Left lung (tissue), 10 donors: Measurements from ENCODE around the gene MSTO1. TPM values are rescaled to one million over a fixed set of nuclear protein-coding genes. Genes with fewer than 3 reads are reported as not detected.
A peak's percentile ranks its signal among the peaks of the same experiment; 100 is the strongest.
"Not testable (repeated sequence)": the region's sequence is repeated elsewhere in the genome, so short reads cannot be mapped to it uniquely, and the experiment has no call there.

Source experiments
- ATAC-seq: fragments of 200-7000 bp; cut with Tn5 transposase; one replicate; pipeline ENCODE4 v1.9.1; 2020; ENCODE audit warnings: moderate library complexity
- DNase-seq, 4 donors: peaks; one replicate each; pipeline ENCODE4 v3.0.0-alpha.2; 2013 to 2020
- H3K27ac ChIP-seq, 2 donors: fragments of 200-600 bp; sonication (generic) in 1 of 2; one replicate each; pipeline versions ENCODE4 v1.5.0 to v1.8.0; 2020 to 2021
- H3K27me3 ChIP-seq, 2 donors: fragments of 200-600 bp; sonication (generic) in 1 of 2; one replicate each; pipeline versions ENCODE4 v1.5.0 to v1.8.0; 2020 to 2021
- H3K36me3 ChIP-seq, 2 donors: fragments of 200-600 bp; sonication (generic) in 1 of 2; one replicate each; pipeline versions ENCODE4 v1.5.0 to v1.8.0; 2020 to 2021
- H3K4me1 ChIP-seq, 2 donors: fragments of 200-600 bp; one replicate each; pipeline ENCODE4 v1.8.0; 2021
- H3K4me3 ChIP-seq, 2 donors: fragments of 200-600 bp; sonication (generic) in 1 of 2; one replicate each; pipeline versions ENCODE4 v1.5.0 to v1.8.0; 2020 to 2021; ENCODE audit warnings: mild to moderate bottlenecking in 1 of 2
- H3K9me3 ChIP-seq, 2 donors: fragments of 200-600 bp; sonication (generic) in 1 of 2; one replicate each; pipeline versions ENCODE4 v1.5.0 to v1.8.0; 2020 to 2021
- intact Hi-C, 2 donors: fragments of 100-400 bp; cut with DNase I; formaldehyde crosslinking; loops; one replicate each; pipeline versions ENCODE4 v1.11.2 to v1.14.2; 2022
- polyA plus RNA-seq, 6 donors: library from polyadenylated mRNA; unstranded; fragments of 120-200 nt; gene quantifications; one replicate each; pipeline ENCODE4 v1.2.1, GENCODE V29; 2013; ENCODE audit not compliant: insufficient read length in 6 of 6
- total RNA-seq, 2 donors: library from RNA; stranded (reverse); fragmentation: NEBNext Ultra II Directional; extraction: Animal tissue kit (Norgen Biotek cat#: 25700); gene quantifications; one replicate each; pipeline ENCODE4 v1.2.1, GENCODE V29; 2021
- TF ChIP-seq, protein P1 (sequence below), 2 donors: fragments of 200-600 bp; sonication (generic) in 1 of 2; IDR thresholded peaks; one replicate each; pipeline versions ENCODE4 v1.5.0 to v1.8.0; 2021; ENCODE audit warnings: antibody characterized with exemption in 2 of 2
- donor health status: DM: no; HTN: yes; CAD: no.
- donor health status: DM: no; HTN: no; CAD: no.

The MSTO1 gene
- total and polyA plus RNA-seq, 8 donors, result 27.2 to 86.6 (median 67.8) TPM

DNA sequence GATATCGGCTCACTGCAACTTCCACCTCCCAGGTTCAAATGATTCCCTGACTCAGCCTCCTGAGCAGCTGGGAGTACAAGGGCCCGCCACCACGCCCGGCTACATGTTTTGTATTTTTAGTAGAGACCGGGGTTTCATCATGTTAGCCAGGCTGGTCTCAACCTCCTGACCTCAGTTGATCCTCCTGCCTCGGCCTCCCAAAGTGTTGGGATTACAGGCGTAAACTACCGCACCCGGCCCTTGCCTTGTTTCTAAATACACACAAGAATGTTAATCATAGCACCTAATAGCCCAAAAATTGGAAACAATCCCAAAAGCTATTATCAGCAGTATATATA, 1.2 kb upstream of the MSTO1 start:
- no peak for DNase-seq
- Histone ChIP-seq H3K9me3 (no peaks in the 10 kb centered on the region), H3K27me3 (no peaks in the 10 kb centered on the region), H3K4me3 (no peak overlapping the region), H3K4me1 (peaks cover 0 to 3% of the 10 kb centered on the region in 2 donors), H3K27ac (no peak overlapping the region), H3K36me3 (peaks cover 0 to 15% of the 10 kb centered on the region in 2 donors)
- no peak for ATAC-seq
- TF ChIP-seq, protein P1, sequence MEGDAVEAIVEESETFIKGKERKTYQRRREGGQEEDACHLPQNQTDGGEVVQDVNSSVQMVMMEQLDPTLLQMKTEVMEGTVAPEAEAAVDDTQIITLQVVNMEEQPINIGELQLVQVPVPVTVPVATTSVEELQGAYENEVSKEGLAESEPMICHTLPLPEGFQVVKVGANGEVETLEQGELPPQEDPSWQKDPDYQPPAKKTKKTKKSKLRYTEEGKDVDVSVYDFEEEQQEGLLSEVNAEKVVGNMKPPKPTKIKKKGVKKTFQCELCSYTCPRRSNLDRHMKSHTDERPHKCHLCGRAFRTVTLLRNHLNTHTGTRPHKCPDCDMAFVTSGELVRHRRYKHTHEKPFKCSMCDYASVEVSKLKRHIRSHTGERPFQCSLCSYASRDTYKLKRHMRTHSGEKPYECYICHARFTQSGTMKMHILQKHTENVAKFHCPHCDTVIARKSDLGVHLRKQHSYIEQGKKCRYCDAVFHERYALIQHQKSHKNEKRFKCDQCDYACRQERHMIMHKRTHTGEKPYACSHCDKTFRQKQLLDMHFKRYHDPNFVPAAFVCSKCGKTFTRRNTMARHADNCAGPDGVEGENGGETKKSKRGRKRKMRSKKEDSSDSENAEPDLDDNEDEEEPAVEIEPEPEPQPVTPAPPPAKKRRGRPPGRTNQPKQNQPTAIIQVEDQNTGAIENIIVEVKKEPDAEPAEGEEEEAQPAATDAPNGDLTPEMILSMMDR (IDR thresholded peaks at IDR 0.05), result no peak
- intact Hi-C loops, result no loop called here

- H3K27me3 ChIP-seq, H3K4me1 ChIP-seq, DNase-seq, H3K27ac ChIP-seq, H3K9me3 ChIP-seq, intact Hi-C loops: not testable (repeated sequence)
- Histone ChIP-seq H3K36me3 (peaks cover 0 to 22% of the 10 kb centered on the region in 2 donors), H3K4me3 (peak overlapping the region in 1 of 2 donors; percentile 63)
- ATAC-seq, result peak; percentile 20
These were observed 234 bp downstream of the MSTO1 start for GRCh38 chr1:155610257-155610647.

DNA sequence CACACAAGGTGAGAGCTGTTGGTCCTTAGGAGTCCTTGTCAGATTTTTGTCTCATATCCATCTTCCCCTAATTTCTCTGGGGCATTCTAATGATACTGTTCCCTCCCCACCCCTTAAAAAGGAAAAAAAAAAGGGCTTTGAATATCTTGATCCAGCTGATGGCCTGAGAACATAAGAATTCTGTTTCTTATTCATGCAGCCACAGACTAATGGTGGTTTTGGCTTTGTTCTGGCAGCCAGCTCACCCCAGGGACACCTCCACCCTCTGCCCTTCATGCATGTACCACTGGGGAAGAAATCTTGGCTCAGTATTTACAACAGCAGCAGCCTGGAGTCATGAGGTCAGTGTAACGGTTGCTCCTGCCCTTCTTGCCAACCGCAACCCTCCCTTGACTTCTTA, 3.2 kb downstream of the MSTO1 start:
- H3K27me3 ChIP-seq, H3K4me1 ChIP-seq, H3K27ac ChIP-seq, ATAC-seq, intact Hi-C loops, H3K9me3 ChIP-seq, H3K4me3 ChIP-seq, DNase-seq: not testable (repeated sequence)
- peaks cover 0 to 22% of the 10 kb centered on the region in 2 donors for H3K36me3 ChIP-seq

DNA sequence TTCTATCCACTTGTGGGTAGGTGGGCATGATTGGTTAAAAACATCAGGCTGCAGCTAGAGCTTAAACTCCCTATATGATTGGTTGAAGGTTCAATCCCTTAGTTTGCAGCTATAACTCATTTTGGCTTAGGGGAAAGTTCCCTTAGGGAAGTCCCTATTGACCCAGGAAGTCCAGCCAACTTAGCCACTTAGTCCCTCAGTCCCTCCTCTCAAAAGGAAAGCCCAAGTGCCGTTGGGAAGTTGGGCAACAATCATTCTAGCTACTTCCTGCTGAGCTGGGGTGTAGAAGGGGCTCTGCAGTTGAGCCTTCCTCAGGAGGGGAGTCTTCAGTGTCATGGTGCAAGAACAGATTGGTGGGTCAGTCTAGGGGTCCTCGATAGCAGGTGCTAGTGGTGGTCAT, 12.2 kb downstream of the MSTO1 start:
- Histone ChIP-seq H3K4me3 (no peak overlapping the region), H3K27ac (no peak overlapping the region), H3K4me1 (no peaks in the 10 kb centered on the region), H3K9me3 (no peaks in the 10 kb centered on the region), H3K36me3 (no peaks in the 10 kb centered on the region), H3K27me3 (no peaks in the 10 kb centered on the region)
- TF ChIP-seq, protein P1 (IDR thresholded peaks at IDR 0.05), result no peak
- DNase-seq (no peak), ATAC-seq (no peak)
- intact Hi-C loops, result no loop called here

GRCh38 chr1:155623357-155623756, 13.3 kb downstream of the MSTO1 start:
- Histone ChIP-seq H3K27me3 (no peaks in the 10 kb centered on the region), H3K4me3 (no peak overlapping the region), H3K9me3 (no peaks in the 10 kb centered on the region), H3K27ac (no peak overlapping the region), H3K36me3 (no peaks in the 10 kb centered on the region), H3K4me1 (no peaks in the 10 kb centered on the region)
- DNase-seq (no peak), ATAC-seq (no peak)
- intact Hi-C loops, result no loop called here
- TF ChIP-seq, protein P1 (IDR thresholded peaks at IDR 0.05), result no peak

DNA sequence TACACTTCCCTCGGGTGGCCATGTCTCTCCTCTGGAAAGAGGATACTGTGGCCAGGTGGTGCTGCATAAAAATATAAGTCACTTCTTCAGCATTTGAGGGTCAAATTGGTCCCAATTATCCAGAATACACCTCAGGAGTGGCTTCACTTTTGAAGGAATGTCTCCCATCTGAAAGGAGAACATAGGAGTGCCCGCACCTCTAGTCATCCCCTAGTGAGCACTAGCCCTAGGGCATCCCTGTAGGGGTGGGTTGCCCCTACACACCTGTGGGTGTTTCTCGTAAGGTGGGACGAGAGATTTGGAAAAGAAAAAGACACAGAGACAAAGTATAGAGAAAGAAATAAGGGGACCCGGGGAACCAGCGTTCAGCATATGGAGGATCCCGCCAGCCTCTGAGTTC, 16.4 kb downstream of the MSTO1 start:
- H3K4me3 ChIP-seq, H3K27ac ChIP-seq, H3K27me3 ChIP-seq, H3K36me3 ChIP-seq, H3K9me3 ChIP-seq, intact Hi-C loops, DNase-seq, H3K4me1 ChIP-seq, ATAC-seq: not testable (repeated sequence)

- Histone ChIP-seq H3K36me3 (no peaks in the 10 kb centered on the region), H3K27ac (peak overlapping the region in 1 of 2 donors; percentile 23), H3K9me3 (peaks cover 0 to 1% of the 10 kb centered on the region in 2 donors), H3K4me1 (peaks cover 0 to 23% of the 10 kb centered on the region in 2 donors), H3K27me3 (no peaks in the 10 kb centered on the region), H3K4me3 (peak overlapping the region; percentile 1 to 50)
- TF ChIP-seq, protein P1 (IDR thresholded peaks at IDR 0.05), result no peak
- DNase-seq, result no peak
- ATAC-seq, result no peak
- intact Hi-C loops, result no loop called here
These were observed 26.6 kb downstream of the MSTO1 start for GRCh38 chr1:155636397-155637153.
